OCI-M2 (cell line): ENCODE measurements around the gene MLN.

ENCODE experiments used
- DNase-seq: peaks from one replicate; lab custom pipeline; 2025; ENCODE audit not compliant: unreplicated experiment; lab: John Stamatoyannopoulos, UW

The MLN gene

DNA sequence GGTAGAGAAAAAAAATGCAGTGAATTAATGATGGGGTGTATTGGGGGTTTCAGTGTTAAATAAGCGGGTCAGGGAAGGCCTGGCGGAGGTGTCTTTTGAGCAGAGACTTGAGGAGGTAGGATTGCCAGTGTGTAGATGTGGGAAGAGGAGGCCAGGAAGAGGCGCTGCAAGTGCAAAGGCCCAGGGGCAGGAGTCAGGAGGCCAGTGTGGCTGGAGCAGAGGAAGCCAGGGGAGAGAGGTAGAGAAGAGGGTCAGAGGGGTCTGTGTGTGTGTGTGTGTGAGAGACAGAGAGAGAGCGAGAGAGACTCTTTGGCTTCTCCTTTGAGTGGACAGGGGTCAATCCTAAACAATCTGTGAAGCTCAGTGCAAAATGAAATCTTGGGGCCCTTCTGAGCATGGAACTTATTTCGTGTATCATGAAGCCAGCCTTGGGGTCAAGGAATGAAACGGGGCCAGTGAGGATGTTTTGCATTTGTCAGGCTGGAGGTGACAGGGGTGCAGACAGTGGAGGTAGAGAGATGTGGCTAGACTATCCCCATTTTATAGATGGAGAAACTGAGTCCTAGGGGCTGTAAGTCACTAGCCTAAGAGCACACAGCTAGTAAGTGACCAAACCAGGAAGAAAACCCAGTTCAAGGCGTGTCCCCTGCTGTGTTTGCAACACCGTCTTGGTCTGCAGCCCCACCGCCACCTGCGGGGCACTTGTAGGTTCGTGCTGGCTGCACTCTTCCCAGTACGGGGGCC is 47.4 kb downstream of the MLN start:
- DNase-seq = no peak

DNA sequence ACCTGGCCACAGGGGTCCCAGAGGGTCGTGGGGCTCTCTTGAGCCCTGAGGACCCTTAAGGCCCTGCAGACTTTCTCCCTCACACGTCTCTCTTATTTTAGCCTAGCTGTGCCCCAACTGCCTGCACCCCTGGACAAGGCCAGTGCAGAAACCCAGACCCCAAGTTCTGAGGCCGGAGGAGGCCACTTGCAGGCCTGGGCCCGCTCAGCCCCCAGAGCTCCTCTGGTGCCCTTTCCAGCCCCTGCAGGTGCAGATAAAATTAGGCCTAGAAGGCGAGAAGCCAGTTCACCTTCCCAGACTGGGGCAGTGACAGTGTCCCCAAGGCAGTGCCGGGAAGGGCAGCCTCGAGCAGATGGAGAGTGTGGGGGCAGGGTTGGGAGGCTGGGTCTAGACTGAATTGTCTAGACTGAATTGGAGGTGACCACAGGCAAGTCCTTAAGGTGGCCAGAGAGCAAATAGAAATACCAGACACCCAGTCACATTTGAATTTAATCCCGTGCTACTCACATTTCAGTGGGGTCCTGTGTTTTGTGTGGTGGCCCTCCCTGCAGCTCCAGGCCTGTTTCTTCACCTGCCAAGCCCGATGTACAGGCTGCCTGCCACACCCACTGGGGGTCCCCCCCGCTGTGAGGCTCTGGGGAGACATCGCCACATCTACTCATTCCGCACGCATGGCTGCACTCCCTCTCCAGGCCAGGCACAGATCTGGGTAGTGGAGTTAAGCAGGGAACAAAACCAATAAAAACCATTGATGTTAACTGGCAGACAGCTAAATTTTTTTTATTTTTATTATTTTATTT is 48.5 kb downstream of the MLN start:
- DNase-seq = no peak

DNA sequence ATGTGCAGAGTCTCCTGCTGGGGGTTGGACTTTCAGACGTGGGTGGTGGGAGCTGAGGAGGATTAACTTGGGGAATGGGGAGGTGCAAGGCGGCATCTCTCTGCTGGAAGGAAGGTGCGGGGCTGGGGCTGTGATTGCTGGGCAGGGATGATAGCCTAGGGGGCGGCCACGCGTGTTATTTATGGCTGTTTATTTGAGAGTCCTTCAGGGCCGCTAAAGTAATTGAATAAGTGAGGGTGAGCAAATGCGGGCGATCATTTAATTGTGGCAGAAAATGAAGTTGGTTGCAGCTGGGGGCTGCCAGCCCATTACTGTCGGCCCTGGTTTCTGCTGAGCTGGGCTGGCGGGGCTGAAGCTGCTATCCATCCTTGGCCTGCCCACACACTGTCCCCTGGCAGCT is 49.6 kb downstream of the MLN start:
- no peak for DNase-seq

DNA sequence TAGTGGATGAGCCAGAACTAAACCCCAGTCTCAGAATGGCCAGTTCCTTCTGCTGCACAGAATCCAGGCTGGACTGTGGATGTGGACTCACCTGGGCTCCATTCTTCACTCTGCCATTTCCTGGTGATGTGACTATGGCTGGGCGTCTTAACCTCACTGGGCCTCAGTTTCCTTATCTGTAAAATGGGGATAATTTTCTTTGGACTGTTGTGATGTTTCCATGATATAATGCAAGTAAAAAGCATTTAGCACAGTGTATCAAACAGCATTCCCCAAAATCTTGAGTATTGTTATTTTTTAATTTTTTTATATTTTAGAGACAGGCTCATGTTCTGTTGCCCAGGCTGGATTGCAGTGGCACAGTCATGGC is 51.2 kb downstream of the MLN start:
- no peak for DNase-seq

DNA sequence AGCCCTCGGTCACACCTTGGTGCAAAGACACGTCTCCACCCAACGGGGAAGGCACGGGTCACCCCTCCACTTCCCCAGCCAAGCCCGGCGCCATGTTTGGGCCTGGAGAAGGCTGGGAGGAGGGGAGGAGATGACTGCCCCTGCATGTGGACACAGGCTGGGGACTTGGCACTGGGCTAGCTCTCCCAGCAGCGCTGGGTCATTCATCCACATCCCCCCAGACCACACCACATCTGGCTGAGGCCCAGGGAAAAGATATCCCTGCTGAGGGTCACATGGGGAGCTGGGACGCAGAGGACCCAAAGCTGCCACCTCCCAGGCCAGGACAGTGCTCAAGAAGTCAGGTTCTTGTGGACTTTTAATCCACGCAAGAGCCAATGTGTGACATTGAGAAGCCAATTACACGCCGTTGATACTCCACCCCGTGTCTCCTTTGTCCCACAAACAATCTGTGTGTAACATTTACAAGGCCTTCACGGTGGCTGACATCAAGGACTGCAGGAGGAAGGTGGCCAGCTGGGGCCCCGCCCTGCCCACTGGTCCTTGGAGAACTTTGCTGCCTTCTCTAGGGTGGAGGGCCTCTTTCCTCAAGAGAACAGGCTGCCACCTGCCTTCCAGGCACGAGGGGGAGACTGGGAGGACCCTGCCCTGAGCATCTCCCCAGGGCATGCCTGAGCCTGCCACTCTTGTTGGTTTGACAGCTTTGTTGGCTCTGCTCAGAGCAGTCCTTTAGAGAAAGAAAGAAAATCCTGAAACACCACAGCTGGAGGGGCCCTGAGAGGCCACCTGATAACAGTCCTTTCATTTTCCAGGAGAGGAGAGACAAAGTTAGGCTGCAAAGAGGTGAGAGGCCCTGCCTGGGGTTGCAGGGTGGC is 51.8 kb downstream of the MLN start:
- DNase-seq = no peak

DNA sequence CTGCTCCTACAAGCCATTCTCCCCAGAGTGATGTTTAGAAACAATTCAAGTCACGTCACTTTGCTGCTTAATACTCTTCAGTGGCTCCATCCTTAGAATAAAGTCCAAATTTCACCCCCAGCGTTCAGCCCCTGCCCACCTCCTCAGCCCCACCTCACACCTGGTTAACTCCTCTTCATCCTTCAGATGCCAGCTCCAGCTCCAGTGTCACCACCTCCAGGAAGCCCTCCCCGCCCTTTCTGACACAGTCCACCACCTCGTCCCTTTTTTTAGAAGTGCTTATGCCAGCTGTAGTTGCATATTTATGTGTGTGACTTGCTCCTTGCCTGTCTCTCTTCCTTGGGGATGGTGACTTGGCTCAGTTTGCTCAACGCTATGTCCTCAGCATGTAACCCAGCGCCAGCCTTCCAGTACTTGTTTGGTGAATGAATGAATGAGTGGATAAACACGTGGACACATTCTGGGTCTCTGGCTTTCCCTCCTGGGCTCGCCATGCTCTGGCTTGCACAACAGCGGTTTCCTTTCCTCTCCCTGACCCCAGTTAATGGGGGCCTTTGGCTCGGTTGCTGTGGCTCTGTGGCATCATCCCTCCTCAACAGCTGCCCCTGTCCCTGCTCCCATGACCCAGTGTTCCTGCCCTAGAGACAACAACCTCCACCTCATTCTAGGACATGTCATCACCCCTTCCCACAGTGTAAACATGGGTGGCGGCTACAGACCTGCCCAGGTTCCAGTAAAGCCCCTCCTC is 53.4 kb downstream of the MLN start:
- no peak for DNase-seq

DNA sequence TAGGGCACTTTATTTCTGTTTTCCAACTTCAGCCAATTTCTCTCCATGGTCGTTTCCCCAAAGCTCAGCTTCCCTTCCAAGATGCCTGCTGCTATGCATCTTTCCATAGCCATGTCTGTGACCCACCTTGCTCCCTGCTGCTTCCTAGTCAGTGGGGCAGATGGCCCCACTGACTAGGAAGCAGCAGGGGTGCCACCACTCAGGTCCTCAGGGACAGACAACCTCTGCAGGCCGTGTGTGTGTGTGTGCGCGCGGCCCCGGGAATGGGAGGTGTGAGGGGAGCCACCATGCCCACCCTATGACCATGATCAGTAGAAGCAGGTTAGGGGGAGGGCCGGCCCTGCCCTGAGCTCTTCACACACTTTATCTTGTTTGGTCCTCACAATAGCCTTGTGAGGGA is 54.4 kb downstream of the MLN start:
- no peak for DNase-seq

DNA sequence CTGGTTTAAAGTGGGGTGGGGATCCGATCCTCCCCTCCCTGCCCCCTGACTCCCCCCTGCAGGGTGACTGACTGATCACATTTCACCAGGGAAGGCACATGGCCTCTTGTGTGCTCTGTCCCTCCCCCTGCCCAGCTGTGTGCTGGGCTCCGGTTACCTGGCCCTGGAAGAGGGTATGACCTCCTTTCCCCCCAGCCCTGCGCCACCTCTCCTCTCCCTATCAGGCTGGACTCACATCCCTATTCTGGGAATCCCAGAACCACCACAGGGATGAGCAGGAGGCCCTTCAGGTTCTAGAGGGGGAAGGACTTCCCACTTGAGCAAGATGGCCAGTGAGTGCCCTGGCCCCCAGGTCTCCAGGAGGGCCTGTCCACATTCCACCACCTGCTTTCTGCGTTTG is 55.0 kb downstream of the MLN start:
- no peak for DNase-seq

DNA sequence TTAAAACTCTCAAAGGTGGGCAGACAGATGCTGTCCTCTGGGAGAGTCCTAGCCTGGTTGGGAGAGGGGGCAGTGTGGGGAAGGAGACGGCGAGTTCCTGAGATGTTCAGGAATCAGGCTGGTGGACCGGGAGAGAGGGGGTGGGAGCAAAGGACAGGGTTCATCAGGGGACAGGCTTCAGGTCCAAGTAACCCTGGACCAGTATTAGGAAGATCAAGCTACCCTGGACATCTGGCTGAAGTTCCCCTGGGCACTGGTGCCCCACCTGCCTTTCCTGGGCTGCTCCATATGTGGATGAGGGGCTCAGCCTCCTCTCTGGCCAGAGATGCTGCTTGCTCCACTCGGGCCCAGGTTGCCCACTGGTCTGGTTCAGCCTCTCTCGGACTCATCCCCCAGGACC is 56.0 kb downstream of the MLN start:
- DNase-seq = no peak

DNA sequence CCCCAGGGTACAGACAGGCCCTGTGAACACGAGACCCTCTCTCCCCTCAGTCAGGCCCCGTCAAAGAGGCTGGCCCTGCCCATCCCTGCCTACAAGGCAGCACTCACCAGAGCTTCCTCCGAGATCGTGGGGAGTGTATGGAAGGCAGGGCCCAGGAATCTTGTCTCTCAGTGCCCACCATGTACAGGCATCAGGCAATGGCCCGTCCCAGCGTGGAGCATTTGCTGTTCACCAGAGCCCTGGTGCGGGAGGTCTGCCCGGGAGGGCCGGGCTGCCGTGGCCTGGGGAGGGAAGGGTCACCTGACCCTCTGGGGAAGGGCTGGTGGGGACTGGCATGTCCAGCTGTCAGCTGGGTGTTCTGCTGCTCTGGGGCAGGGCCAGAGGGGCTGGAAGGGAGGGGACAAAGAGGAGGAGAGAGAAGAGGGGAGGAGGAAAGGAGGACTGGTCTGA is 57.1 kb downstream of the MLN start, which contains the start of gene IP6K3:
Gene IP6K3, minus strand, starts transcription at position 255 of the 450 bp plus-strand sequence. CDS start 11,429 bp downstream, outside the sequence.
- no peak for DNase-seq

DNA sequence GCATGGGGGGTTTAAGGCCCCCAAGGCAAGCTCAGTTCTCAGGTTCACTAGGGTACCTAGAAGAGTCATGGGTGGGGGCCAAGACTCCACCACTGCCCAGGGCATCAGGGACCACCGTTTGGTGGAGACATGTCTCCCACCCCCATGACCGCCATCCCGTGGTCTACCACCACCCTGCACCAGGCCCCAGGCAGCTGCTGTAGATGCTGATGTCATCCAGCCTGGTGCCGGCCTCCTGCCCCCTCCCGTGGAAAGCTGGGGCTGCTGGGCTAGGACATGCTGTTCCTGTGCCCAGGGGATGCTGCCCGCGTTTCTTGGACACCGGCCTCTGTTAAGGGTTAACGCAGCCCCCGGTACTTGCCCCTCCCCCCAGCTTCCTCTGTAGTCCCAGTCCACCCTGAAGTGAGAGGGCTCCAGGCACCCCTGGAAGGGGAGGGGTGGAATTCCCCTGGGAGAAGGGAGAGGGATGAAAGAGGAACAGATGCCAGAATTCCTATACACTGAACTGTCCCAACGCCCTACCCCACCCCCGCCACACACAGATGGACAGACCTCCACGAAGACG is 57.7 kb downstream of the MLN start:
- DNase-seq = no peak

DNA sequence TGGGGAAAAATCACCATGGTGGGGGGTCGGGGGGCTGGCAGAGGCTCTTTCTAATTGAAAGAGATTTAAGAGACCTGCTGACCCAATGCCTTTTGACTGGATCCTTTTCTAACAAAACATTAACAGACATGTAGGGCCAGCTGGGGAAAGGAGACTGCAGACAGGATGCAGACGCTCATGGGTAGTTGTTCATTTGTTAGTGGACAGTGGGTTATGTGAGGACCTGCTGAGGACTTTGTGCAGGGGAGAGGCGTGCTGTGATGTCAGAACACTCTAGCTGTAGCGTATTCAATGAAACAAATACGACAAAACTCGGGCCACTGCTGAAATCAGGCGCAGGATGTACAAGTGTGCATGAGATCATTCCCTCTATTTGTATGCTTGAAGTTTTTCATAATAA is 58.3 kb downstream of the MLN start:
- DNase-seq = no peak

DNA sequence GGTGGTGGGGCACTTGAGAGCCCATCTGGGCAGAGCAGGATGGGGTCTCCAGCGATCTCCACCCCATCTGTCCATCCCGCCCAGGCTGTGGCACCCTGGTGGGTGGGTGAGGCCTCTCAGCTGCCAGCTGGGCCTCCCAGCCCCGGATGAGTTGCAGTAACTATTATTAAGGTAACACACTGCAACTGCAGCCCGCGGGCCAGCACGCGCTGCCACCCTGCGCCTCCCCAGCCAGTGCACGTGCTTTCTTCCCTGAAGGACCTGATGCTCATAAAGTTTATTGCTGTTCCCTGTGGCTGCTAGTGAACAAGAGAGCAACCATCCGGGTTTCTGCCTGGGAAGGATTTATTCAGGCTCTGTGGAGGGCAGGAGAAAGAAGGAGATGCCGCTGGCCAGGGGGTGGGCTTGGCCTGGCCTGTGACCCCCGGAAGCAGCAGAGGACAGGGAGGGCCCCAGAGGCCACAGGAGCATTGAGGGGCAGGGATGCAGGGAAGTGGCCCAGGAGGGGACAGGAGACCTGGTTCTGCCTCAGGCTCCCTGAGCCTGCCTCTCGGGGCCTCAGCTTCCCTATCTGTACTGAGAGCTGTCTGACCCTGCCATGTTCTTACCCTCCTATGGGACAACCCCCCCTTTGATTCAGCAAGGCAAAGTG is 58.8 kb downstream of the MLN start:
- DNase-seq = no peak
